Measurements from ENCODE around the gene GULP1. TPM values are rescaled to one million over a fixed set of nuclear protein-coding genes. Genes with fewer than 3 reads are reported as not detected.
"Not testable (repeated sequence)": the region's sequence is repeated elsewhere in the genome, so short reads cannot be mapped to it uniquely, and the experiment has no call there.

Gene GULP1
- total RNA-seq, 8 experiments from 2014 or later: 8.1 to 71.0 (median 25.7) TPM

GRCh38 chr2:188519136-188519535, 227.5 kb downstream of the GULP1 start:
- in situ Hi-C loops (cut with MboI; ENCODE audit: low pct_unique_long_range_greater_than_20kb in 2 of 9, low sequenced_read_pairs in 9 of 9, unreplicated experiment in 9 of 9): loop anchor here in 5 of 9 experiments (25.0 kb wide), 6 partner anchors 232 to 1007 kb away; partner anchors contain the start of gene GULP1 (in 1 of the 5)
- no peak overlapping the region for H3K27ac ChIP-seq

GRCh38 chr2:188522517-188522916, 230.8 kb downstream of the GULP1 start:
- Histone ChIP-seq H3K4me3 (no peak overlapping the region), H3K27ac (no peak overlapping the region), H3K4me1 (replicated peaks in 1 of 2) (no peaks in the 10 kb centered on the region)
- in situ Hi-C loops (cut with MboI; ENCODE audit: low pct_unique_long_range_greater_than_20kb in 2 of 9, low sequenced_read_pairs in 9 of 9, unreplicated experiment in 9 of 9): loop anchor here in 5 of 9 experiments (10.0 to 25.0 kb wide), 8 partner anchors 235 to 1010 kb away; partner anchors contain the start of genes COL3A1 (in 1 of the 5) and GULP1 (in 1 of the 5)
- no peak for ATAC-seq (replicated peaks in 6 of 8)

More at GRCh38 chr2:188519136-188519535, 227.5 kb downstream of the GULP1 start:
- Histone ChIP-seq H3K4me3 (no peak overlapping the region), H3K4me1 (replicated peaks in 1 of 2) (no peaks in the 10 kb centered on the region)
- ATAC-seq (replicated peaks in 6 of 8): peak in 3 of 8 experiments; percentile 47 to 63 (median 51)

DNA sequence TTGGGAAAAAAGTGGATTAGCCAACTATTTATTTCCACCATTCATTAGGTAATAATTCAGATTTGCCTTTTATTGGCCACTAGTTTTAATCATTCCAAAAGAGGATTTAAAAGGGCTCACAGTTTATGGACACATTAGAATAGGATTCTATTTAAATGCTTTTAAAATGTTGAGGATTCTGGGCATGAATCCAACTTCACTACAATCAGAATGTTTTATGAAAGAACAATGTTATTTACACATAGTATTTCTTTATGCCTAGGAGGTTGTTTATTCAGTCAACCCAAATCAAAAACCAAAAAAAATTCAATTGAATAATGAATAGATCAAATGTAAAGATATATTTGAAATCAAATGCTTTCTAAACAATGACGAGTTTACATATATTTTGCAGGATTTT, 232.2 kb downstream of the GULP1 start:
- no peaks in the 10 kb centered on the region for H3K4me1 ChIP-seq (replicated peaks in 1 of 2)
- peak in 1 of 8 experiments; percentile 65 for ATAC-seq (replicated peaks in 6 of 8)
- no peak overlapping the region for H3K27ac ChIP-seq
- in situ Hi-C loops (cut with MboI; ENCODE audit: low pct_unique_long_range_greater_than_20kb in 2 of 9, low sequenced_read_pairs in 9 of 9, unreplicated experiment in 9 of 9): loop anchor here in 5 of 9 experiments (10.0 to 25.0 kb wide), 8 partner anchors 237 to 1012 kb away; partner anchors contain the start of genes COL3A1 (in 1 of the 5) and GULP1 (in 1 of the 5)
- WGBS, 10 experiments: 0 to 100% (median 83%) methylated on average over 1 of the region's 1 CpG; no CpG with 5 or more reads in 2 of the 10 experiments
- no peak overlapping the region for H3K4me3 ChIP-seq

DNA sequence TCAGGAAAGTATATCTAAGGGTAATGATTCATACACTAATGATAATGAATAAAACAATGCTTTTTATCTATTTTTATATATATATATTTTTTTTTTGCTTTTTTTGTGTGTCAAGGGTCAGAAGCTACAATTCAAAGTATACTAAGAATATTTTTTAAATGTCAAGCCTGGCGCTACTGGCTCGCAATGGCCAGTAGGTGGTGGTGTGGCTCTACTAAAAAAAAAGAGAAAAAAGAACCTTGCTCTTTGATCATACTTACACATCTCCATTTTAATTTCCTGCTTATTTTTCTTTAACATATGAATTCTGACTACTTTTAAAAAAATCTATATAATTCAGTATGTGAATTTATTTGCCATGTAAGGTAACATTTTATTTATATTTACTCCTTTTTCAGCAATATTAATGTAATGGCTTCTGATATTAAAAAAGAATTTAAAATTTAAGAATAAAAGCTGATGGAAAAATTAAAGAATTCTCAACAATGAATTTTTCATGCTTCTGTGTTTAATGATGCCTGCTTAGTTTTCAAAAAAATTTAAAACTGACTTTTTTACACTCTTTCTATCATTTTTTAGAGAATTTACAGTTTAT, 232.9 kb downstream of the GULP1 start:
- Histone ChIP-seq H3K4me1 (replicated peaks in 1 of 2) (no peaks in the 10 kb centered on the region), H3K4me3 (no peak overlapping the region), H3K27ac (no peak overlapping the region)
- in situ Hi-C loops (cut with MboI; ENCODE audit: low pct_unique_long_range_greater_than_20kb in 2 of 9, low sequenced_read_pairs in 9 of 9, unreplicated experiment in 9 of 9): loop anchor here in 6 of 9 experiments (10.0 to 25.0 kb wide), 9 partner anchors 237 to 1012 kb away; partner anchors contain the start of genes COL3A1 (in 2 of the 6) and GULP1 (in 1 of the 6)
- ATAC-seq (replicated peaks in 6 of 8): peak in 4 of 8 experiments; percentile 24 to 68 (median 57)
- 0 to 28% (median 10%) methylated on average over 1 to 2 of the region's 2 CpGs for WGBS, 10 experiments

DNA sequence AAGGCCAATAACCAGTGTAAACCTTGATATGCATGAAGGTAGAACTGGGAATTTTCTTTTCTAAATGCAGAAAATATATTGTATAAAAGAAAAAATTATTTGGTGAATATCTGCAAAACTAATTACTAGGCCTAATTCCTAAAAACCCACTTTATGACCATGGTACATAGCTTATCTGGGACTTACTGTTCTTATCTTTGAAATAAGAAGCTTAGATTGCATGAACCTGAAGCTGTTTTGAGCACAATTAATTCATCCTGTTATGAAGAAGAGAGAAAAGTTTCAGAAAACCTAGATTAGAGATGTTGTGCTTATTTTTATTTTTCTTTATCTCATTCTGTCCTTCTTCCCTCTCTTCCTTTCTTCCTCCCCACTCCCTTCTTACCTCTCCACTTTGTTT, 235.0 kb downstream of the GULP1 start:
- Histone ChIP-seq H3K4me3 (no peak overlapping the region), H3K27ac (no peak overlapping the region), H3K4me1 (replicated peaks in 1 of 2) (no peaks in the 10 kb centered on the region)
- peak in 1 of 8 experiments; percentile 12 for ATAC-seq (replicated peaks in 6 of 8)
- in situ Hi-C loops (cut with MboI; ENCODE audit: low pct_unique_long_range_greater_than_20kb in 2 of 9, low sequenced_read_pairs in 9 of 9, unreplicated experiment in 9 of 9): loop anchor here in 4 of 9 experiments (10.0 to 25.0 kb wide), 4 partner anchors 436 to 888 kb away; partner anchors contain the start of gene COL3A1 (in 2 of the 4)

DNA sequence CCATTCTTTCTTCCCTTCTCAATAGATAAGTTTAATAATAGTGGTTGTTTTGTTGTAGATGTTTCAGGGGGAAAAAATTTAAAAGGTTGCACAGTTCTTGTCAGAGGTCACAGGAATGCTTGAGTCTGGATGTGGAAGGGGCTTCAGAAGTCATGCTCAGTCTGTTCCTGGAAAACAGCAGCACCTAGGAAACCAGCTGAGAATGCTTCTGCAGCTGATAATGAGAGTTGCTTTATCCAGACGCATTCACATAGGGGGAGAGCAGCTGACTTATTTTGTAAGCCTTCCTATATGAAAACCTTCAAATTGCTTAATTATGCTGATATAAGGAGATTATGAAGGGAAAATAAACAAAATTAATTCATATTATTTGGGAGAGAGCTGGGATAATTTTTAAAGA, 235.5 kb downstream of the GULP1 start:
- Histone ChIP-seq H3K4me3 (no peak overlapping the region), H3K27ac (no peak overlapping the region), H3K4me1 (replicated peaks in 1 of 2) (no peaks in the 10 kb centered on the region)
- in situ Hi-C loops (cut with MboI; ENCODE audit: low pct_unique_long_range_greater_than_20kb in 2 of 9, low sequenced_read_pairs in 9 of 9, unreplicated experiment in 9 of 9): loop anchor here in 4 of 9 experiments (10.0 to 25.0 kb wide), 4 partner anchors 435 to 888 kb away; partner anchors contain the start of gene COL3A1 (in 2 of the 4)
- 0 to 43% (median 10%) methylated on average over 1 of the region's 1 CpG; no CpG with 5 or more reads in 3 of the 10 experiments for WGBS, 10 experiments
- peak in 5 of 8 experiments; percentile 65 to 99 (median 78) for ATAC-seq (replicated peaks in 6 of 8)

GRCh38 chr2:188527581-188527993, 235.9 kb downstream of the GULP1 start:
- in situ Hi-C loops (cut with MboI; ENCODE audit: low pct_unique_long_range_greater_than_20kb in 2 of 9, low sequenced_read_pairs in 9 of 9, unreplicated experiment in 9 of 9): loop anchor here in 4 of 9 experiments (10.0 to 25.0 kb wide), 4 partner anchors 435 to 887 kb away; partner anchors contain the start of gene COL3A1 (in 2 of the 4)
- Histone ChIP-seq H3K4me3 (no peak overlapping the region), H3K4me1 (replicated peaks in 1 of 2) (no peaks in the 10 kb centered on the region), H3K27ac (no peak overlapping the region)
- peak in 3 of 8 experiments; percentile 15 to 57 (median 53) for ATAC-seq (replicated peaks in 6 of 8)
- WGBS, 10 experiments: 22 to 86% (median 53%) methylated on average over 2 to 5 of the region's 5 CpGs

DNA sequence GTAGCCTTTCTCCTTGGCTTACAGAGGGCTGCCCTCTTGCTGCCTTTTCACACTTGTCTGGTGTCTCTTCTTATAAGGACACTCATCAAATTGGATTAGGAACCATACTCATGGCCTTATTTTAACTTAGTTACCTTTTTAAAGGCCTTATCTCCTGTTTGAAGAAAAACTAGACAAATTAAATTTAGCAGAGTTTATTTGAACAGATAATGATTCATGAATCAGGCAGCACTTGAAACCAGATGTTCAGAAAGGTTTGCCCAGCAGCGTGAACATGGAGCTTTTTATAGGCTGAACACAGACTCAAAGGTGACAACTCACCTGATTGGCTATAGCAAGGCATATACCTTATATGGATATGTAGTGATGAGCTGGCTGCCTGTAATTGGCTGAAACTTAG, 238.0 kb downstream of the GULP1 start:
- H3K27ac ChIP-seq: no peak overlapping the region
- in situ Hi-C loops (cut with MboI; ENCODE audit: low pct_unique_long_range_greater_than_20kb in 2 of 9, low sequenced_read_pairs in 9 of 9, unreplicated experiment in 9 of 9): loop anchor here in 4 of 9 experiments (10.0 to 25.0 kb wide), 4 partner anchors 433 to 885 kb away; partner anchors contain the start of gene COL3A1 (in 2 of the 4)
- 86 to 100% (median 95%) methylated on average over 1 of the region's 1 CpG; no CpG with 5 or more reads in 4 of the 10 experiments for WGBS, 10 experiments
- no peak for ATAC-seq (replicated peaks in 6 of 8)
- H3K4me1 ChIP-seq (replicated peaks in 1 of 2): no peaks in the 10 kb centered on the region
- H3K4me3 ChIP-seq: no peak overlapping the region

DNA sequence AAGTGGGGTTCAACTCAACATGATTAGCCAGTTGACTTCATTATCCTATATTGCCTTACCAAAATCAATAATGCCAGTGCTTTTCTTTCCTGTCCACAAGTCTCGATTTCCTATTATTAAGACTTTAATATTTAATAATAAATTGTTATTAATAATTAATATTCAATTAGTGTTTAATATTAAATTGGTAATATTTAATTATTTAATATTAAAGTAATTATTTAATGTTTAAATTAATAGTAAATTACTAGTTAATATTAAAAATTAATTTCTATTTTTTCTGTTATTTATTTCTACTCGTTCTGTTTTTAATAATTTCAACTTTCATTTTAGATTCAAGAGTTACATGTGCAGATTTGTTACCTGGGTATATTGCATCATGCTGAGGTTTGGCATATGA, 243.2 kb downstream of the GULP1 start:
- 83 to 100% (median 99%) methylated on average over 1 to 2 of the region's 2 CpGs for WGBS, 10 experiments
- Histone ChIP-seq H3K4me3 (no peak overlapping the region), H3K27ac (no peak overlapping the region), H3K4me1 (replicated peaks in 1 of 2) (peaks cover 0 to 4% of the 10 kb centered on the region in 2 donors)
- no peak for ATAC-seq (replicated peaks in 6 of 8)
- in situ Hi-C loops (cut with MboI; ENCODE audit: low pct_unique_long_range_greater_than_20kb in 2 of 9, low sequenced_read_pairs in 9 of 9, unreplicated experiment in 9 of 9): loop anchor here in 2 of 9 experiments (25.0 kb wide), 2 partner anchors 427 to 877 kb away; partner anchors contain the start of gene COL3A1 (in 1 of the 2)

GRCh38 chr2:188551671-188552070, 260.0 kb downstream of the GULP1 start:
- Histone ChIP-seq H3K4me1 (replicated peaks in 1 of 2) (no peaks in the 10 kb centered on the region), H3K27ac (no peak overlapping the region), H3K4me3 (no peak overlapping the region)
- no peak for ATAC-seq (replicated peaks in 6 of 8)
- WGBS, 10 experiments: 88 to 100% (median 93%) methylated on average over 1 to 3 of the region's 3 CpGs
- in situ Hi-C loops (cut with MboI; ENCODE audit: low pct_unique_long_range_greater_than_20kb in 2 of 9, low sequenced_read_pairs in 9 of 9, unreplicated experiment in 9 of 9): no loop called here

DNA sequence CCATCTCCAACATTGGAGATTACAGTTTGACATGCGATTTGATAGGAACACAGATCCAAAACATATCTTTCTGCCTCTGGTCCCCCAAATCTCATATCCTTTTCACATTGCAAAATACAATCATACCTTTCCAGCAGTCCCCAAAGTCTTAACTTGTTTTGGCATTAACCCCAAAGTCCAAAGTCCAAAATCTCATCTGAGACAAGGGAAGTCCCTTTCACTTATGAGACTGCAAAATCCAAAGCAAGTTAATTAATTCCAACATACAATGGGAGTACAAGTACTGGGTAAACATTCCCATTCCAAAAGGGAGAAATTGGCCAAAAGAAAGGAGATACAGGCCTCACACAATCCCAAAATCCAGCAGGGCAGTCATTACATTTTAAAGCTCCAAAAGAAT, 265.4 kb downstream of the GULP1 start:
- in situ Hi-C loops (cut with MboI; ENCODE audit: low pct_unique_long_range_greater_than_20kb in 2 of 9, low sequenced_read_pairs in 9 of 9, unreplicated experiment in 9 of 9): no loop called here
- Histone ChIP-seq H3K27ac (no peak overlapping the region), H3K4me1 (replicated peaks in 1 of 2) (no peaks in the 10 kb centered on the region), H3K4me3 (no peak overlapping the region)
- WGBS, 10 experiments: 83 to 100% (median 100%) methylated on average over 1 of the region's 1 CpG; no CpG with 5 or more reads in 4 of the 10 experiments
- no peak for ATAC-seq (replicated peaks in 6 of 8)

DNA sequence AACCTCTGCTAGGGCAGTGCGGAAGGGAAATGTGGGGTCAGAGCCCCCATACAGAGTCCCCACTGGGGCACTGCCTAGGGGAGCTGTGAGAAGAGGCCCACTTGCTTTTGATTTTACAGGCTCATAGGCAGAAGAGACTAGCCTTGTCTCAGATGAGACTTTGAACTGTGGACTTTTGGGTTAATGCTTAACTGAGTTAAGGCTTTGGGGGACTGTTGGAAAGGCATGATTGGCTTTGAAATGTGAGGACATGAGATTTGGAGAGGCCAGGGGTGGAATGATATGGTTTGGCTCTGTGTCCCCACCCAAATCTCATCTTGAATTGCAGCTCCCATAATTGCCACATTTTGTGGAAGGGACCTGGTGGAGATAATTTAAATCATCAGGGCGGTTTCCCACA, 267.8 kb downstream of the GULP1 start:
- ATAC-seq (replicated peaks in 6 of 8); in situ Hi-C loops (cut with MboI; ENCODE audit: low pct_unique_long_range_greater_than_20kb in 2 of 9, low sequenced_read_pairs in 9 of 9, unreplicated experiment in 9 of 9); H3K27ac ChIP-seq; H3K4me1 ChIP-seq (replicated peaks in 1 of 2); H3K4me3 ChIP-seq: not testable (repeated sequence)
- WGBS, 10 experiments: 77 to 100% (median 100%) methylated on average over 1 to 2 of the region's 2 CpGs; no CpG with 5 or more reads in 5 of the 10 experiments

GRCh38 chr2:188561473-188561979, 269.9 kb downstream of the GULP1 start:
- in situ Hi-C loops (cut with MboI; ENCODE audit: low pct_unique_long_range_greater_than_20kb in 2 of 9, low sequenced_read_pairs in 9 of 9, unreplicated experiment in 9 of 9): no loop called here
- Histone ChIP-seq H3K4me1 (replicated peaks in 1 of 2) (no peaks in the 10 kb centered on the region), H3K4me3 (no peak overlapping the region), H3K27ac (no peak overlapping the region)
- WGBS, 10 experiments: 60 to 100% (median 79%) methylated on average over 1 to 3 of the region's 4 CpGs; no CpG with 5 or more reads in 6 of the 10 experiments
- ATAC-seq (replicated peaks in 6 of 8): no peak

Measured in motor neuron (in vitro differentiated cells).